Trophoblast cell (in vitro differentiated cells and primary cell): ENCODE results near the gene MYL4.
A peak's percentile ranks its signal among the peaks of the same experiment; 100 is the strongest.

Source experiments
- DNase-seq, 2 donors: peaks; one replicate each; pipeline ENCODE4 v3.0.0-alpha.2; 2016
- H2AFZ ChIP-seq: 2 replicates; pipeline ENCODE4 v1.6.1; 2013; ENCODE audit warnings: low read length, moderate library complexity, mild to moderate bottlenecking; ENCODE audit not compliant: insufficient read depth, poor library complexity
- H2AK5ac ChIP-seq: 2 replicates; pipeline ENCODE4 v1.6.1; 2013; ENCODE audit warnings: mild to moderate bottlenecking, low read length
- H2BK120ac ChIP-seq: 2 replicates; pipeline ENCODE4 v1.6.1; 2013; ENCODE audit warnings: low read length, mild to moderate bottlenecking, moderate library complexity; ENCODE audit not compliant: insufficient read depth, poor library complexity
- H2BK12ac ChIP-seq: 2 replicates; pipeline ENCODE4 v1.6.1; 2013; ENCODE audit warnings: mild to moderate bottlenecking, low read length, moderate library complexity
- H2BK5ac ChIP-seq: 2 replicates; pipeline ENCODE4 v1.6.1; 2013; ENCODE audit warnings: low read length, low read depth, moderate library complexity, mild to moderate bottlenecking; ENCODE audit not compliant: poor library complexity
- H3K14ac ChIP-seq: 2 replicates; pipeline ENCODE4 v1.6.1; 2013; ENCODE audit warnings: mild to moderate bottlenecking, low read length
- H3K18ac ChIP-seq: 2 replicates; pipeline ENCODE4 v1.6.1; 2013; ENCODE audit warnings: mild to moderate bottlenecking, low read length
- H3K23ac ChIP-seq: 2 replicates; pipeline ENCODE4 v1.6.1; 2013; ENCODE audit warnings: low read length
- H3K27ac ChIP-seq: 2 replicates; pipeline ENCODE4 v1.5.1; 2013; ENCODE audit warnings: low read depth, mild to moderate bottlenecking, inconsistent platforms, low read length, moderate library complexity
- H3K27me3 ChIP-seq: 2 replicates; pipeline ENCODE4 v1.6.1; 2013; ENCODE audit warnings: inconsistent platforms, mild to moderate bottlenecking, low read length, moderate library complexity; ENCODE audit not compliant: insufficient read depth
- H3K36me3 ChIP-seq, 2 experiments: 1 replicate in 1 of 2; 2 replicates in 1 of 2; pipeline ENCODE4 v1.6.1; 2013; ENCODE audit warnings: low read length in 2 of 2, mild to moderate bottlenecking in 2 of 2, moderate library complexity in 1 of 2; ENCODE audit not compliant: insufficient read depth in 2 of 2, control insufficient read depth in 1 of 2
- H3K4ac ChIP-seq: 2 replicates; pipeline ENCODE4 v1.6.1; 2013; ENCODE audit warnings: low read depth, mild to moderate bottlenecking, low read length, moderate library complexity
- H3K4me1 ChIP-seq, 2 experiments: 1 replicate in 1 of 2; 2 replicates in 1 of 2; pipeline ENCODE4 v1.6.1; 2013; ENCODE audit warnings: low read length in 2 of 2, mild to moderate bottlenecking in 2 of 2, moderate library complexity in 1 of 2; ENCODE audit not compliant: insufficient read depth in 2 of 2, control insufficient read depth in 1 of 2
- H3K4me2 ChIP-seq: 2 replicates; pipeline ENCODE4 v1.6.1; 2013; ENCODE audit warnings: inconsistent platforms, mild to moderate bottlenecking, low read length, moderate library complexity
- H3K4me3 ChIP-seq: 2 replicates; pipeline ENCODE4 v1.5.1; 2013; ENCODE audit warnings: mild to moderate bottlenecking, low read depth, low read length, inconsistent platforms
- H3K79me1 ChIP-seq: one replicate; pipeline ENCODE4 v1.6.1; 2013; ENCODE audit warnings: low read length
- H3K79me2 ChIP-seq: 2 replicates; pipeline ENCODE4 v1.6.1; 2013; ENCODE audit warnings: low read length, mild to moderate bottlenecking; ENCODE audit not compliant: control insufficient read depth, insufficient read depth, poor library complexity
- H3K9ac ChIP-seq: 2 replicates; pipeline ENCODE4 v1.6.1; 2013; ENCODE audit warnings: mild to moderate bottlenecking, low read length
- H3K9me3 ChIP-seq: 2 replicates; pipeline ENCODE4 v1.6.1; 2013; ENCODE audit warnings: low read depth, mild to moderate bottlenecking, control low read depth, inconsistent platforms, low read length; ENCODE audit not compliant: insufficient read depth
- H4K12ac ChIP-seq: 2 replicates; pipeline ENCODE4 v1.6.1; 2013; ENCODE audit warnings: low read depth, mild to moderate bottlenecking, low read length, moderate library complexity
- H4K8ac ChIP-seq: 2 replicates; pipeline ENCODE4 v1.6.1; 2013; ENCODE audit warnings: low read depth, mild to moderate bottlenecking, low read length, moderate library complexity
- H4K91ac ChIP-seq: one replicate; pipeline ENCODE4 v1.6.1; 2013; ENCODE audit warnings: low read depth, mild to moderate bottlenecking, low read length, moderate library complexity
- WGBS: extraction: QIAGEN DNeasy Blood & Tissue Kit; methylation state at CpG from one replicate; pipeline ENCODE4 v1.1.7; 2013; ENCODE audit warnings: missing lambda C conversion rate; ENCODE audit not compliant: insufficient read length, insufficient coverage; ENCODE audit errors: extremely low coverage; 5-methylcytosine and 5-hydroxymethylcytosine counted together

MYL4 gene

DNA sequence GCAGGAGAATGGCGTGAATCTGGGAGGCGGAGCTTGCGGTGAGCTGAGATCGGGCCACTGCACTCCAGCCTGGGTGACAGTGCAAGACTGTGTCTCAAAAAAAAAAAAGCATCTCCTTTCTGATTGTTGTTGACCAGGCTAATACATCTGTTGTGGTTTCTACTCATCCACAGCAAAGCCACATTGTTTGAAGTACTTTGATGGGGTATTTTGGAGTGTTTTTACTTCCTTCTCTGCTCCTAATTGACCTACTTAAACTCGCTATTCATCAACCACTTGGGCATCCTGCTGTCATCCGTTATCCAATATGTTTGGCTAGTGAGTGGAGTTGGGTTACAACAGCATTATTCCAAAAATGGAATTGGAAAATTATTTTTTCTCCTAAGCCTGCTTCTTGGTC lies 16.6 kb upstream of the MYL4 start:
- no peak overlapping the region for H4K8ac ChIP-seq
- H3K27ac ChIP-seq: no peak overlapping the region
- no peaks in the 10 kb centered on the region for H3K36me3 ChIP-seq
- WGBS: no CpG with 5 or more reads among the region's 6 CpGs
- no peak overlapping the region for H3K4ac ChIP-seq
- no peak overlapping the region for H2BK120ac ChIP-seq
- H4K91ac ChIP-seq: no peak overlapping the region
- H3K18ac ChIP-seq: no peak overlapping the region
- no peak overlapping the region for H2BK12ac ChIP-seq
- DNase-seq: no peak
- no peak overlapping the region for H2BK5ac ChIP-seq
- H2AFZ ChIP-seq: no peak overlapping the region
- peaks cover 8% of the 10 kb centered on the region for H3K79me2 ChIP-seq
- peaks cover 6% of the 10 kb centered on the region for H3K79me1 ChIP-seq
- H3K9ac ChIP-seq: no peak overlapping the region
- H3K4me2 ChIP-seq: no peak overlapping the region
- H3K9me3 ChIP-seq: no peaks in the 10 kb centered on the region
- H3K23ac ChIP-seq: no peak overlapping the region
- H3K14ac ChIP-seq: no peak overlapping the region
- no peak overlapping the region for H4K12ac ChIP-seq
- H2AK5ac ChIP-seq: no peak overlapping the region
- H3K4me1 ChIP-seq: no peaks in the 10 kb centered on the region
- no peaks in the 10 kb centered on the region for H3K27me3 ChIP-seq
- H3K4me3 ChIP-seq: no peak overlapping the region

DNA sequence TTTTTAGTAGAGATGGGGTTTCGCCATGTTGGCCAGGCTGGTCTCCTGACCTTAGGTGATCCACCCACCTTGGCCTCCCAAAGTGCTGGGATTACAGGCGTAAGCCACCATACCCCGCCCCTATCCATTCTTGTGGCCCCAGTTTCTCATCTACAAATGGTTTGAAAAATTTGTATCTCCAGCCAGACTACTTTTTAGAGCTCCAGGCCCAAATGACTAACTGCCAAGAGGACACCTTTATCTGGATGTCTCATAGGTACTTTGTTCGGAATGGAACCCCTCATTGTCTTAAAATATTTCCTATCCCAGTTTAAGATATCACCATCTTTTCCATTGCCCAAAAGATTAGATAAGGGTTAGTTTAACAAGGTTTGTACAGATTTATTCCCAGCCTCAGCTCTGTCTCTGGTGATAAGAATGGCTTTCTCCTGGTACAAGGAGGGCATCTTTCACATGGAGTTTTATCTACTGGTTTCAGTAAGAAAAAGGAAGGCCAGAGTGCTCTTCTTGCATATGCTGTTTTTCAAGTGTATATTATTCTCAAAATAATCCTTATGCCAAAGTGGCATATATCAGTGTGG lies 15.1 kb upstream of the MYL4 start:
- no peak overlapping the region for H3K18ac ChIP-seq
- H3K79me1 ChIP-seq: peaks cover under 1% of the 10 kb centered on the region
- no peak overlapping the region for H3K4me3 ChIP-seq
- WGBS: no CpG with 5 or more reads among the region's 4 CpGs
- no peak overlapping the region for H2AFZ ChIP-seq
- H3K27me3 ChIP-seq: no peaks in the 10 kb centered on the region
- peaks cover under 1% of the 10 kb centered on the region for H3K79me2 ChIP-seq
- no peak overlapping the region for H3K23ac ChIP-seq
- no peaks in the 10 kb centered on the region for H3K4me1 ChIP-seq
- H3K27ac ChIP-seq: no peak overlapping the region
- no peak overlapping the region for H2BK120ac ChIP-seq
- no peak overlapping the region for H3K14ac ChIP-seq
- H3K4me2 ChIP-seq: no peak overlapping the region
- no peak overlapping the region for H3K4ac ChIP-seq
- no peak overlapping the region for H4K8ac ChIP-seq
- H2BK5ac ChIP-seq: no peak overlapping the region
- no peak overlapping the region for H4K91ac ChIP-seq
- no peaks in the 10 kb centered on the region for H3K36me3 ChIP-seq
- H4K12ac ChIP-seq: no peak overlapping the region
- no peaks in the 10 kb centered on the region for H3K9me3 ChIP-seq
- no peak overlapping the region for H2AK5ac ChIP-seq
- H3K9ac ChIP-seq: no peak overlapping the region
- DNase-seq: peak; percentile 81 to 83
- no peak overlapping the region for H2BK12ac ChIP-seq

GRCh38 chr17:47197821-47198220 lies 11.3 kb upstream of the MYL4 start:
- Histone ChIP-seq H3K4me3 (no peak overlapping the region), H3K9ac (no peak overlapping the region), H3K4me2 (no peak overlapping the region), H4K91ac (no peak overlapping the region), H3K4me1 (no peaks in the 10 kb centered on the region), H2BK12ac (no peak overlapping the region), H3K18ac (no peak overlapping the region), H3K36me3 (no peaks in the 10 kb centered on the region), H2BK5ac (no peak overlapping the region), H3K79me1 (no peaks in the 10 kb centered on the region), H3K14ac (no peak overlapping the region), H3K79me2 (no peaks in the 10 kb centered on the region), H3K23ac (no peak overlapping the region), H2BK120ac (no peak overlapping the region), H3K9me3 (no peaks in the 10 kb centered on the region), H4K8ac (no peak overlapping the region), H2AFZ (no peak overlapping the region), H3K4ac (no peak overlapping the region), H2AK5ac (no peak overlapping the region), H3K27ac (no peak overlapping the region), H4K12ac (no peak overlapping the region), H3K27me3 (no peaks in the 10 kb centered on the region)
- DNase-seq: peak in 1 of 2 donors; percentile 58

GRCh38 chr17:47199627-47200324 lies 9.4 kb upstream of the MYL4 start:
- peaks cover 5% of the 10 kb centered on the region in 2 experiments for H3K4me1 ChIP-seq
- no peak overlapping the region for H4K91ac ChIP-seq
- no peak overlapping the region for H3K18ac ChIP-seq
- no peaks in the 10 kb centered on the region for H3K79me2 ChIP-seq
- H4K12ac ChIP-seq: no peak overlapping the region
- no peak overlapping the region for H3K4me3 ChIP-seq
- WGBS: no CpG with 5 or more reads among the region's 8 CpGs
- H2BK120ac ChIP-seq: no peak overlapping the region
- no peak overlapping the region for H3K27ac ChIP-seq
- H2BK12ac ChIP-seq: no peak overlapping the region
- H2BK5ac ChIP-seq: no peak overlapping the region
- H2AFZ ChIP-seq: no peak overlapping the region
- no peak overlapping the region for H3K4ac ChIP-seq
- no peak overlapping the region for H3K14ac ChIP-seq
- H3K27me3 ChIP-seq: no peaks in the 10 kb centered on the region
- H3K23ac ChIP-seq: no peak overlapping the region
- H2AK5ac ChIP-seq: no peak overlapping the region
- H3K79me1 ChIP-seq: no peaks in the 10 kb centered on the region
- H3K9ac ChIP-seq: no peak overlapping the region
- H4K8ac ChIP-seq: no peak overlapping the region
- no peaks in the 10 kb centered on the region for H3K9me3 ChIP-seq
- DNase-seq: no peak
- H3K36me3 ChIP-seq: no peaks in the 10 kb centered on the region
- H3K4me2 ChIP-seq: no peak overlapping the region
